CD4-positive, alpha-beta T cell (primary cell): Measurements from ENCODE around the gene OSBPL6. TPM values are rescaled to one million over a fixed set of nuclear protein-coding genes. Genes with fewer than 3 reads are reported as not detected.
A peak's percentile ranks its signal among the peaks of the same experiment; 100 is the strongest.
"Not testable (repeated sequence)": the region's sequence is repeated elsewhere in the genome, so short reads cannot be mapped to it uniquely, and the experiment has no call there.

ENCODE experiments used
- ATAC-seq: fragments of 200-7000 bp; cut with Tn5 transposase; one replicate; pipeline ENCODE4 v1.10.0; 2022; ENCODE audit warnings: mild to moderate bottlenecking; ENCODE audit not compliant: poor library complexity
- CTCF ChIA-PET: fragments of 350-600 bp; sonication (Branson Sonifier 250); formaldehyde crosslinking; loops from one replicate; lab custom pipeline; 2021; ENCODE audit warnings: antibody characterized with exemption, inconsistent platforms; lab: Charles Lee
- POLR2A ChIA-PET: fragments of 350-600 bp; sonication (Branson Sonifier 250); formaldehyde crosslinking; loops from one replicate; lab custom pipeline; 2021; ENCODE audit warnings: antibody characterized with exemption, inconsistent platforms; lab: Charles Lee
- DNase-seq, 14 experiments: peaks; one replicate each; pipeline ENCODE4 v3.0.0-alpha.2; 2013 to 2020; ENCODE audit warnings: mixed read lengths in 2 of 14
- H3K27ac ChIP-seq, 2 donors: one replicate each; pipeline versions ENCODE4 v1.5.1 to v1.7.0; 2013; ENCODE audit warnings: low read length in 2 of 2, low read depth in 1 of 2, mild to moderate bottlenecking in 1 of 2
- H3K27me3 ChIP-seq, 2 experiments: 1 replicate in 1 of 2; 2 replicates in 1 of 2; pipeline versions ENCODE4 v1.6.1 to v1.7.0; 2013; ENCODE audit warnings: low read length in 2 of 2, control low read depth in 1 of 2, mild to moderate bottlenecking in 1 of 2, moderate library complexity in 1 of 2; ENCODE audit not compliant: insufficient read depth in 2 of 2, control insufficient read depth in 1 of 2
- H3K36me3 ChIP-seq: one replicate; pipeline ENCODE4 v1.6.1; 2013; ENCODE audit warnings: low read length, control low read depth; ENCODE audit not compliant: insufficient read depth
- H3K4me1 ChIP-seq: one replicate; pipeline ENCODE4 v1.6.1; 2013; ENCODE audit warnings: low read length, control low read depth; ENCODE audit not compliant: insufficient read depth
- H3K4me3 ChIP-seq: one replicate; pipeline ENCODE4 v1.5.1; 2013; ENCODE audit warnings: mild to moderate bottlenecking, low read length, moderate library complexity
- H3K9me3 ChIP-seq, 2 experiments: 1 replicate in 1 of 2; 2 replicates in 1 of 2; pipeline versions ENCODE4 v1.6.1 to v1.7.0; 2013; ENCODE audit warnings: low read length in 2 of 2, mild to moderate bottlenecking in 2 of 2, control low read depth in 1 of 2, moderate library complexity in 1 of 2; ENCODE audit not compliant: control insufficient read depth in 1 of 2, insufficient read depth in 1 of 2
- H3K27ac Mint-ChIP-seq: one replicate; pipeline ENCODE4 v1.8.0; 2020; ENCODE audit warnings: mixed read lengths
- H3K27me3 Mint-ChIP-seq: one replicate; pipeline ENCODE4 v1.8.0; 2021; ENCODE audit warnings: mixed read lengths
- H3K36me3 Mint-ChIP-seq: one replicate; pipeline ENCODE4 v1.8.0; 2021; ENCODE audit warnings: low read depth, mixed read lengths
- H3K4me1 Mint-ChIP-seq: one replicate; pipeline ENCODE4 v1.8.0; 2021; ENCODE audit warnings: low read depth, mixed read lengths
- H3K4me3 Mint-ChIP-seq: one replicate; pipeline ENCODE4 v1.8.0; 2020; ENCODE audit warnings: mild to moderate bottlenecking, mixed read lengths
- H3K9me3 Mint-ChIP-seq: one replicate; pipeline ENCODE4 v1.8.0; 2020; ENCODE audit warnings: mixed read lengths
- intact Hi-C, 2 experiments: fragments of 100-400 bp; cut with DNase I in 1 of 2; cut with micrococcal nuclease in 1 of 2; formaldehyde crosslinking; loops; one replicate each; pipeline versions ENCODE4 v1.15.1 to v1.9.0; 2023 to 2025; cut with DNase I, micrococcal nuclease
- total RNA-seq, 174 experiments: library from RNA in 2 of 174; stranded (reverse) in 2 of 174; gene quantifications; one replicate each; pipeline ENCODE4 v1.2.3 and lab custom pipeline; 2021 to 2026
- TF ChIP-seq, protein P1 (sequence below): fragments of 200-600 bp; IDR thresholded peaks from one replicate; pipeline ENCODE4 v1.8.0; 2022; ENCODE audit warnings: antibody characterized with exemption, mild to moderate bottlenecking

Gene OSBPL6
- total RNA-seq, 2 experiments from 2014 or later = 0.08 to 0.11 TPM

DNA sequence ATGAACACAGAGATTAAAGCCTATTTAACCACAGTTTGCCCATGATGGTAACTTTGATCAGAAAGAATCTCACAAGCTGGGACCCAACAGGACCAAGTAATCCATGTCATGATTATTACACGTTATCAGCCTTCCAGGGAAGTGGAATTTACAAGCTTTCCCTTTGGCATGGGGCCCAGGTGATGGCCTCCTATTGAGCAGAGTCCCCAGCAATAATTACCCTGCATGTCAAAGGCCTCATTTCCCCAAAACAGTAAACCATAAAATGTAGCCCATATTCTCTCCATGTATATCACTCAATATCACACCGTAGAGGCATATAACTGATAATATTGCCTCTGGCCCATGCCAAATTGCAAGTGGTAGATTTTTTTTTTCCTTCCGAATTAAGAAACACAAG, 217.7 kb downstream of the OSBPL6 start:
- peak overlapping the region; percentile 14 for H3K4me3 Mint-ChIP-seq
- H3K27ac Mint-ChIP-seq = peak overlapping the region; percentile 43
- ChIA-PET POLR2A (no interaction called here), CTCF (no interaction called here)
- intact Hi-C loops = loop anchor here in 1 of 2 experiments (2.0 kb wide), 1 partner anchor 37 kb away; no protein-coding TSS in a partner anchor
- TF ChIP-seq, protein P1, sequence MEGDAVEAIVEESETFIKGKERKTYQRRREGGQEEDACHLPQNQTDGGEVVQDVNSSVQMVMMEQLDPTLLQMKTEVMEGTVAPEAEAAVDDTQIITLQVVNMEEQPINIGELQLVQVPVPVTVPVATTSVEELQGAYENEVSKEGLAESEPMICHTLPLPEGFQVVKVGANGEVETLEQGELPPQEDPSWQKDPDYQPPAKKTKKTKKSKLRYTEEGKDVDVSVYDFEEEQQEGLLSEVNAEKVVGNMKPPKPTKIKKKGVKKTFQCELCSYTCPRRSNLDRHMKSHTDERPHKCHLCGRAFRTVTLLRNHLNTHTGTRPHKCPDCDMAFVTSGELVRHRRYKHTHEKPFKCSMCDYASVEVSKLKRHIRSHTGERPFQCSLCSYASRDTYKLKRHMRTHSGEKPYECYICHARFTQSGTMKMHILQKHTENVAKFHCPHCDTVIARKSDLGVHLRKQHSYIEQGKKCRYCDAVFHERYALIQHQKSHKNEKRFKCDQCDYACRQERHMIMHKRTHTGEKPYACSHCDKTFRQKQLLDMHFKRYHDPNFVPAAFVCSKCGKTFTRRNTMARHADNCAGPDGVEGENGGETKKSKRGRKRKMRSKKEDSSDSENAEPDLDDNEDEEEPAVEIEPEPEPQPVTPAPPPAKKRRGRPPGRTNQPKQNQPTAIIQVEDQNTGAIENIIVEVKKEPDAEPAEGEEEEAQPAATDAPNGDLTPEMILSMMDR = no peak
- H3K4me3 ChIP-seq = no peak overlapping the region
- no peaks in the 10 kb centered on the region for H3K36me3 Mint-ChIP-seq
- no peak overlapping the region for H3K27ac ChIP-seq
- H3K27me3 ChIP-seq = no peaks in the 10 kb centered on the region
- H3K36me3 ChIP-seq = no peaks in the 10 kb centered on the region
- peaks cover 26% of the 10 kb centered on the region for H3K4me1 Mint-ChIP-seq
- H3K27me3 Mint-ChIP-seq = no peaks in the 10 kb centered on the region
- peaks cover 12% of the 10 kb centered on the region for H3K4me1 ChIP-seq
- no peaks in the 10 kb centered on the region for H3K9me3 ChIP-seq
- DNase-seq (no peak), ATAC-seq (no peak)
- H3K9me3 Mint-ChIP-seq = no peaks in the 10 kb centered on the region

DNA sequence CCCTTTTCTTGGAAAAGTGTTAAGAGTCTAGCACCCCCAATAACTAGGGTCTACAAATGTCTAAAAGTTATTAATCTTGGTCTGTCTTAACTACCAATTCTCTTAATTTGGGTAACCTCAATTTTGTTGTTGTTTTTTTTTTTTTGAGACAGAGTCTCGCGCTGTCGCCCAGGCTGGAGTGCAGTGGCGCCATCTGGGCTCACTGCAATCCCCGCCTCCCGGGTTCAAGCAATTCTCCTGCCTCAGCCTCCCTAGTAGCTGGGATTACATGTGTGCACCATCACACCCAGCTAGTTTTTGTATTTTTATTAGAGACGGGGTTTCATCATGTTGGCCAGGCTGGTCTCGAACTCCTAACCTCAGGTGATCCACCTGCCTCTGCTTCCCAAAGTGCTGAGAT, 218.1 kb downstream of the OSBPL6 start:
- DNase-seq, H3K27me3 ChIP-seq, H3K36me3 Mint-ChIP-seq, CTCF ChIA-PET, H3K36me3 ChIP-seq, H3K4me3 ChIP-seq, H3K9me3 Mint-ChIP-seq, ATAC-seq, H3K27me3 Mint-ChIP-seq, H3K27ac ChIP-seq, H3K9me3 ChIP-seq: not testable (repeated sequence)
- Mint-ChIP-seq H3K4me3 (peak overlapping the region; percentile 91), H3K27ac (peak overlapping the region; percentile 81), H3K4me1 (peaks cover 26% of the 10 kb centered on the region)
- intact Hi-C loops = loop anchor here in 1 of 2 experiments (2.0 kb wide), 1 partner anchor 36 kb away; no protein-coding TSS in a partner anchor
- POLR2A ChIA-PET = interaction anchor here (3.0 kb wide), 1 partner anchor 38 kb away, joined by 45 read pairs; the partner anchor contains the start of genes PJVK and PRKRA
- H3K4me1 ChIP-seq = peaks cover 12% of the 10 kb centered on the region

DNA sequence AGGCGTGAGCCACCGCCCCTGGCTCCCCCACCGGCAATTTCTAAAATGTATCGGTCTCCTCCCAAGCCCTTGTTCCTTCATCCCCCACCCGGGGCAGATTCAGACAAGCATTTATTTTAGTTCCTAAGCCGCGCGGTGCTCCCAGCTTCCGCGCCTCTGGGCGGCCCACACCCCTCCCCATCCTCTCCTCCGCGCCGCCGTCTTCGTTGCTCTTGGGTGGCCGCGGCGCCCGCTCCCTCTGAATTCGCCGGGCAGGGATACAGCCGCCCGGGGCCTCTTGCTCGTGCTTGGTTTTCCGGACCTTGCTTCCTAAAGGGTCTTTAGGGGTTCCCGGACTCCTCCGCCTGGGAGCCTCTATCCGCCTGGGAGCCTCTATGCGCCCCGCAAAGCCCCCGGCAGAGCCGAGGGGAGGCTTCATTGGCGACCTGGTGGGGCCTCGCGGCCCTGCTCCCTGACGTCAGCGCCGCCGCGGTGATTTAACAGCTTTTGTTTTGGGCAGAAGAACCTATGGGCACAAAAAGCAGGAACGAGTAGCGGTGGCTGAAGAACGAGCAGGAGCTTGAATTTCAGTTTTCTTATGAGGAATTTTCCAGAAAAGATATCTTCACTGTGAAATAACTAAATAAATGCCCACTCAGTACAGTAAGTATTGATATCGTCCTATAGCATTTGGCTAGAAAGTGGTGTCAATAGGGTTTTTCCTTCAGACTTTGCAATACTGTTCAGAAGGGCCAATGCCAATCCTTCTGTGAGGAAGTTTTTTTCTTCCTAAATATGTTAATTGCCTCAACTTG, 219.4 kb downstream of the OSBPL6 start:
- DNase-seq (peak; percentile 40 to 84 (median 66)), ATAC-seq (peak; percentile 80)
- peak overlapping the region; percentile 65 to 86 for H3K27ac ChIP-seq
- ChIA-PET POLR2A (interaction anchor here (1.0 to 3.0 kb wide), 4 partner anchors 9 to 37 kb away, joined by 3 to 45 read pairs (median 7); partner anchors contain the start of genes PJVK and PRKRA), CTCF (interaction anchor here (1.3 to 2.4 kb wide), 12 partner anchors 10 to 107 kb away, joined by 3 to 24 read pairs (median 7); partner anchors contain the start of genes PJVK and PRKRA)
- Mint-ChIP-seq H3K4me3 (peak overlapping the region; percentile 91), H3K27me3 (no peaks in the 10 kb centered on the region), H3K36me3 (no peaks in the 10 kb centered on the region), H3K27ac (peak overlapping the region; percentile 81), H3K9me3 (no peaks in the 10 kb centered on the region), H3K4me1 (peaks cover 26% of the 10 kb centered on the region)
- TF ChIP-seq, protein P1 = no peak
- no peaks in the 10 kb centered on the region for H3K36me3 ChIP-seq
- peak overlapping the region; percentile 77 for H3K4me3 ChIP-seq
- no peaks in the 10 kb centered on the region for H3K27me3 ChIP-seq
- H3K4me1 ChIP-seq = peaks cover 12% of the 10 kb centered on the region
- H3K9me3 ChIP-seq = no peaks in the 10 kb centered on the region
- intact Hi-C loops = loop anchor here (2.0 kb wide), 3 partner anchors 17 to 301 kb away; partner anchors contain the start of gene RBM45 (in 1 of the 2)
